Activated T-cell treated with anti-CD3 and anti-CD28 coated beads, Interleukin-2, amount 50 U/mL, for 4 hours (primary cell): Measurements from ENCODE around the gene LPAR3. TPM values are rescaled to one million over a fixed set of nuclear protein-coding genes. Genes with fewer than 3 reads are reported as not detected.

Source experiments
- ATAC-seq, 2 donors: fragments of 200-7000 bp; cut with Tn5 transposase; one replicate each; pipeline ENCODE4 v1.10.0; 2021
- DNase-seq: peaks from one replicate; pipeline ENCODE4 v3.0.0-alpha.2; 2020
- H3K27me3 Mint-ChIP-seq: one replicate; pipeline ENCODE4 v1.8.0; 2021; ENCODE audit warnings: low read depth, mixed read lengths
- H3K36me3 Mint-ChIP-seq: one replicate; pipeline ENCODE4 v1.8.0; 2022; ENCODE audit warnings: mixed read lengths; ENCODE audit not compliant: insufficient read depth
- H3K4me1 Mint-ChIP-seq: one replicate; pipeline ENCODE4 v1.8.0; 2021; ENCODE audit warnings: low read depth, mixed read lengths
- H3K4me3 Mint-ChIP-seq: one replicate; pipeline ENCODE4 v1.8.0; 2021; ENCODE audit warnings: mild to moderate bottlenecking, moderate library complexity, mixed read lengths
- H3K9me3 Mint-ChIP-seq: one replicate; pipeline ENCODE4 v1.8.0; 2021; ENCODE audit warnings: mixed read lengths
- total RNA-seq, 3 donors: library from RNA; stranded (reverse); gene quantifications; one replicate each; pipeline ENCODE4 v1.2.1, GENCODE V29; 2021

LPAR3 gene
- total RNA-seq, 3 donors from 2014 or later = 0.18 to 0.95 (median 0.71) TPM

DNA sequence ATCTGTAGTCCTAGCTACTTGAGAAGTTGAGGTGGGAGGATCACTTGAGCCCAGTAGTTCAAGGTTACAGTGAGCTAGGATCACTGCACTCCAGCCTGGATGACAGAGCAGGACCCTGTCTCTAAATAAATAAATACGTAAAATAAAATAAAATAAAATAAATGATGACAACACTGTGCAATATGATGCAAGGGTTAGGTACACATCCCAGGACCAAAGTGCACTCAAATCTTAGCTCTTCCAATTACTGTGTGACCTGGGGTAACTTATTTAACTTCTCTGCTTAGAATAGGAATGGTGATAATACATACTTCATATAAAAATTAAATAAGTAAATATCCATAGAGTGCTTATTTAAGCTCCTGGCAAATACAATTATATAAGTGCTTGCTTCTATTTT lies 53.5 kb downstream of the LPAR3 start:
- H3K4me1 Mint-ChIP-seq = peaks cover 4% of the 10 kb centered on the region
- no peak for ATAC-seq
- no peaks in the 10 kb centered on the region for H3K36me3 Mint-ChIP-seq
- H3K9me3 Mint-ChIP-seq = no peaks in the 10 kb centered on the region
- no peak for DNase-seq
- no peaks in the 10 kb centered on the region for H3K27me3 Mint-ChIP-seq
- no peak overlapping the region for H3K4me3 Mint-ChIP-seq

DNA sequence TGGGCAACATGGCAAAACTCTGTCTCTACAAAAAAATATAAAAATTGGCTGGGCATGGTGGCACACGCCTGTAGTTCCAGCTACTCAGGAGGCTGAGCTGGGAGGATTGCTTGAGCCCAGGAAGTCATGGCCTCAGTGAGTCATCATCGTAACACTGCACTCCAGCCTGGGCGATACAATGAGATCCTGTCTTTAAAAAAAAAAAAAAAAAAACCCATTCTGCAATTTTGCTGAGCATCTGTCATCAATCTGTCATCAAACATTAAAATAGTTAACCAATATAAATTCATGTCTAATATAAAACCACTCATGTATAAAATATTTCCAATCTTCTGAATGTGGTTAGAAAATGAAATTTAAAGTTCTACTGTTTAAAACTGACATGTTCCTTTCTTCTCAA lies 56.9 kb downstream of the LPAR3 start:
- H3K4me3 Mint-ChIP-seq = no peak overlapping the region
- H3K36me3 Mint-ChIP-seq = no peaks in the 10 kb centered on the region
- H3K9me3 Mint-ChIP-seq = no peaks in the 10 kb centered on the region
- peaks cover 4% of the 10 kb centered on the region for H3K4me1 Mint-ChIP-seq
- ATAC-seq = no peak
- no peaks in the 10 kb centered on the region for H3K27me3 Mint-ChIP-seq
- no peak for DNase-seq

DNA sequence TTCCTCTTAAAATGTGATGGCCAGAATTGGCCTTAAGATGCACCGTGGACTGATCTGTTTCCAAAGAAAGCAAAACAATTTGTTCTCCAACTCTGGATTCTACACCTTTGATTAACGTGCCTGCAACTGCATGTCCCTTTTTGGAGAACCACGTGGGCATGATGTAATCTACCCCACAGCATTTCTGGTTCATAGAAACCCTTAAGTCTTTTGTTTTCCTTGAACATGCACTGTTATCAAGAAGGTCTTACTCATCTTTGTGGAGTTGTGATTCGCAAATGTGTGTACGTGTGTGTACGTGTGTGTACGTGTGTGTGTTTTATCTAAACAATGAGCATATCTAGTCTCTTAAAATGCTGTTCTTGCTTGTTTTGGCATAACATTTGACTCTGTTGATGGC lies 57.8 kb downstream of the LPAR3 start:
- DNase-seq = no peak
- H3K27me3 Mint-ChIP-seq = no peaks in the 10 kb centered on the region
- no peaks in the 10 kb centered on the region for H3K9me3 Mint-ChIP-seq
- no peaks in the 10 kb centered on the region for H3K36me3 Mint-ChIP-seq
- H3K4me3 Mint-ChIP-seq = no peak overlapping the region
- no peak for ATAC-seq
- peaks cover 4% of the 10 kb centered on the region for H3K4me1 Mint-ChIP-seq

DNA sequence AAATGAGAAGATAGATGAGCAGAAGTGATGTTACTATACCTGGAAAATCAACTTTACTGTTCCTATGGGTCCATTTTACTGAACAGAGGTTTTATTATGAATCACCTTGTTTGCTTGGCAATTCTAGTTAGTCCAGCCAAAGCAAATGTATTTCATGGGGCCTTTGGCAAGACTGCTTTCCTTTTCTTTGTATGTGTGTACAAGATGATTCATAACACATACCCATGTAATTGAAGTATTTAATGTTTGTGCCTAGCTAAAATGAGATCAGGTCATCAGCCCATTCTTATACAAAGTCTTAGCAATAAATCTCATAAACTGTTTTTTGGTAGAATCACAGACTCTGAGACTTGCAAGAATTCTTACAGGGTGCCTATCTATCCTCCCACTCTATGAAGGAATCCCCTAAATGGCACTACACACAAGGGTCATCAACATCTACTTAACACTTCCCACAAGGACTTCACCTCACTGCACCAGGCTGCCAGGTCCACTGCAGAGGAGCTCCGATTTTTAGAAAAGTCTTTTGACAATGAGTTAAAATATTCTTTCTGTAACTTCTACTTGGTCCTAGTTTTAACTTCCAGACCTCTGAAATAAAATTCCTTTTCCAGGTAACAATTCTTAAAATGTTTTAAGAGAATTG lies 58.5 kb downstream of the LPAR3 start:
- ATAC-seq = no peak
- Mint-ChIP-seq H3K27me3 (peaks cover 1% of the 10 kb centered on the region), H3K9me3 (no peaks in the 10 kb centered on the region), H3K4me3 (no peak overlapping the region), H3K36me3 (no peaks in the 10 kb centered on the region), H3K4me1 (peaks cover 4% of the 10 kb centered on the region)
- DNase-seq = no peak

DNA sequence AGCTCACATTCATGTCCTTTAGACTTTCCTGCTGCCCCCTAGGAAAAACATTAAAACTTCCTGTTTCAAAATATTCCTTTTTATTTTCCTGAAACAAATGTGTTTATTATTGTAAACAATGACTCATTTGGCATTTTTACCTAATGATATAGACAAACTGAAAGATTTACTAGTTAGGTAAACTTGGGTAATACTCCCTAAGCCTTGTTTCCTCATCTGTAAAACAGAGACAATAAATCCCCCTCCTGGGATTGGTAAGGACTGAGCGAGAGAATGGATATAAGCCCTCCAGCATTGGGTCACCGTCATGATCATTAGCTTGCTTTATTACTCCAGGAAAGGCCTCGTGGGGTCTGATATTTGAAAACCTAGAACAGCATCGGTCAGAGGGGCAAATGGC lies 59.8 kb downstream of the LPAR3 start:
- Mint-ChIP-seq H3K4me3 (no peak overlapping the region), H3K27me3 (peaks cover 4% of the 10 kb centered on the region), H3K9me3 (no peaks in the 10 kb centered on the region), H3K4me1 (peaks cover 4% of the 10 kb centered on the region), H3K36me3 (no peaks in the 10 kb centered on the region)
- ATAC-seq (no peak), DNase-seq (no peak)

DNA sequence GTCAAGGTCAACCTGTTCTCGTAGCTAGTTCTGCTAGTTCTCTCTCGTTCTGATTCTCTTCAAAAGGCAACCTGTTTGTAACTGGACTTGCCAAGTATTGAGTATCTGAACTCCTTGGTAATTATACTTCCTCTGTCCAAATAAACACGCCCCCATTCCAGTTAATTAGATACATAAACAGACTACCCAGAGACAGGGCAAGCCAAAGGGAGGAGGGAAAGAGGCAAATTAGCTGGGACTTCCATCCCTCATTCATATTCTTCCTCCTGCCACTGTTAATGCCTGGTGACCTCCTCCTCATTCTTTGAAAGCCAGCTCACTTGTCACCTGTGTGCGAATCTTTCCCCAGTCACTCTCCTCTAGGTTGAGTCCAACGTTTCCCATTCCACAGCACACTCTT lies 62.9 kb downstream of the LPAR3 start:
- ATAC-seq (no peak), DNase-seq (no peak)
- Mint-ChIP-seq H3K36me3 (no peaks in the 10 kb centered on the region), H3K4me1 (peaks cover 2% of the 10 kb centered on the region), H3K4me3 (no peak overlapping the region), H3K9me3 (no peaks in the 10 kb centered on the region), H3K27me3 (peaks cover 4% of the 10 kb centered on the region)

DNA sequence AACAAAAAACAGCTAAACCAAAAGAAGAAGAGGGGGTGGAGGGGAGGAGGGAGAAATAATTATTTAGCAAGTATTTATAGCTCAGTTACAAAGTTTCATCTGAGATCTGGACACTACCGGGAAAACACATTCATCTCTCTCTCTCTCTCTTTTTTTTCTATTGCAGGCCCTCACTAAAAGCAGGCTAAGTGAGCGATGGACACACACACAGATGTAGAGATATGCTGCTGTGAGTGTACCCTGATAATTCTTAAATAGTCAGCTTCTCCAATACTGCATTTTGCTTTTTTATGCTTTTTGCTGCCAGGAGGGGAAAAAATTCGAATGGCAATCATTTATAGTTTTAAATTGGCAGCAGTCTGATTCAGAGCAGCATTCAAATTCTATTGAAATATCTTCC lies 65.0 kb downstream of the LPAR3 start:
- no peak overlapping the region for H3K4me3 Mint-ChIP-seq
- H3K27me3 Mint-ChIP-seq = peaks cover 4% of the 10 kb centered on the region
- ATAC-seq (no peak), DNase-seq (no peak)
- no peaks in the 10 kb centered on the region for H3K36me3 Mint-ChIP-seq
- H3K4me1 Mint-ChIP-seq = no peaks in the 10 kb centered on the region
- no peaks in the 10 kb centered on the region for H3K9me3 Mint-ChIP-seq

DNA sequence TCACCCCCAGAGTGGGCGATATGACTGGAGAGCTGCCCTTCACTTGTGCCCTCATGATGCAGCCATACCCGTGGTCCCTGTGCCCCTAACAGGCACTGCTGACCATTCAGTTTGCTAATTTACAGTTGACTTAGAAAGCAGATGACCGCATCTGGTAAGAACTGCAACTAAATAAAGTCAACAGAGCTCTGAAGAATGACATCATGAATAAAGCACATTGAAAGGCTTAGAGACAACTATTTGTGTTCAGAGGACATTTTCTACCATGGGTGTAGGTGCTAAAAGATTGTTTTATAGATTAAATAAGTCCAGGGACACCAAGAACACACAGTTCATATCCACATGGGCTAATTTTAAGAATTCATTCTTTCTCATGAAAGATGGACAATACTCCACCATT lies 65.5 kb downstream of the LPAR3 start:
- DNase-seq = no peak
- ATAC-seq = no peak
- Mint-ChIP-seq H3K27me3 (peaks cover 4% of the 10 kb centered on the region), H3K9me3 (no peaks in the 10 kb centered on the region), H3K36me3 (no peaks in the 10 kb centered on the region), H3K4me1 (no peaks in the 10 kb centered on the region), H3K4me3 (no peak overlapping the region)

DNA sequence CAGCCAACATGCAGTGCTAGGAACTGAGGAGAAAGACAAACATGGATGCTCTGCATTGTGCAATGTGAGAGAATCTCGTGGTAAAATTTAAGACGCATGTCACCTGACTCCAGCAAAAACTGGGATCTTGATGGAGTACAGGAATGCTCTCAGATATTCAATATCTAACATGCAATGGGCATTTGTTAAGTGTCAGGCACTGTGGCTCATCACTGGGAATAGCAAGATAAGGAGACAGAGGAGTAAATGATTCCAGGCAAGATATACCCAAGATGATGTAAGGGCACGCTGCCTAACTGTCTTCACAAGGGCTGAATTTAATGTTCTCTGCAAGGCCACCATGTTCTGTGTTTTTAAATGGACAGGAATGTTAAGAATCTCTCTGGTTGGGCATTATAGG lies 67.8 kb downstream of the LPAR3 start:
- Mint-ChIP-seq H3K27me3 (peaks cover 7% of the 10 kb centered on the region), H3K36me3 (no peaks in the 10 kb centered on the region)

DNA sequence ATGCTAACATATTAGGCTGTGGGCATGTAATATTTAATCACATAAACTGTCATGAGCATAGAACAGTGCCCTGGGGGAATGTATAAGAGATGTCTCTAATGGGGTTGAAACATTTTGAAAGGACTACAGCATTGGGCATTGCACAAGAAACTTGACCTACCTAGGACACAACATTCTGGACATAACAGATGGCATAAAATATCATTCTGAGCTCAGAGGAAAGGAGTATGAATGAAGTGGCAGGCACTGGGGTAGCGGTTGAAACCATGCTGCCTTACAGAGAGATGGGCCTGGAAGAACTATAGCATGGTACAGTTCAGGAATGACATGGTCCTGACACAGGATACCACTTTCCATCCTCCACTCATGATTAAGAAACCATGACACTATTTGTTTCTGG lies 69.0 kb downstream of the LPAR3 start:
- Mint-ChIP-seq H3K4me1 (peaks cover 10% of the 10 kb centered on the region), H3K27me3 (peaks cover 5% of the 10 kb centered on the region), H3K9me3 (no peaks in the 10 kb centered on the region), H3K36me3 (no peaks in the 10 kb centered on the region), H3K4me3 (no peak overlapping the region)
- no peak for ATAC-seq
- no peak for DNase-seq

More for the DNA sequence above, 67.8 kb downstream of the LPAR3 start:
- Mint-ChIP-seq H3K4me1 (peaks cover 2% of the 10 kb centered on the region), H3K9me3 (no peaks in the 10 kb centered on the region), H3K4me3 (no peak overlapping the region)
- no peak for ATAC-seq
- no peak for DNase-seq

DNA sequence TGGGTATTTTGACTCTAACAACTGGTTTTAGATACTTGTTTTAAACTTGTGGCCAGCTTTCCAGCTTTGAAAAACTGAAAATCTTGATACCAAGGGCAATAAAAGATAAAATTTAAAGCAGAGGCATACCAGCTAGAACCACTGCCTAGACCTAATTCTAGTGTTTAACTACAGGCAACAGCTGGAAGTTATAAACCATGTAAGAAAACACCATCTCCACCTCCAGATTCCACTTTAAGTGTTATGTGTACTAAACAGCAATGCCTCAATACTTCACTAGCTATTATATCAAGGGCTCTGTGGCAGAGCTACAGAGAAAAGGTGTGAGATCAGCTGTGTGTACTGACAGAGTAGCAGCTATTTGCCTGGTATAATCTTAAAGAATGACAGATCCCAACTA lies 69.5 kb downstream of the LPAR3 start:
- no peak for ATAC-seq
- peaks cover 13% of the 10 kb centered on the region for H3K4me1 Mint-ChIP-seq
- H3K9me3 Mint-ChIP-seq = no peaks in the 10 kb centered on the region
- no peaks in the 10 kb centered on the region for H3K36me3 Mint-ChIP-seq
- H3K27me3 Mint-ChIP-seq = peaks cover 5% of the 10 kb centered on the region
- no peak overlapping the region for H3K4me3 Mint-ChIP-seq
- no peak for DNase-seq

DNA sequence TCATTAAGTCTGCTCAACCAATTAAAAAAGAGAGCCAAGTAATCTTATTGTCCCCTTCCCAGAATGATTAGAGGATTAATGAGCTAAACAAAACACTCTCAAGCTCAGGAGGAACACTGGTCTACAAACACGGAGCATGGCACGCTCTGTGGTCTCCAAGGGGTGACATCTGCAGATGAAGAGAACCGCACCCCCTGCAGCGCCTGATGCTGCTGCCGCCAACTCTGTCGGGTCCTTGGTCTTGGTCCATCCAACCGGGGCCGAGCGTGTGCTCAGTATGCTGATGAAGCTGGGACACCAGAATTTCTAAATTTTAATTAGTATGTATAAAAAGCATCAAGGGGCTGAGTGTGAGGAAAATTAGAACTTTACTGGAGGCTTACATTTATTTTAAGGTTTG lies 82.7 kb downstream of the LPAR3 start:
- Mint-ChIP-seq H3K4me3 (no peak overlapping the region), H3K27me3 (peaks cover 1% of the 10 kb centered on the region), H3K9me3 (no peaks in the 10 kb centered on the region), H3K36me3 (no peaks in the 10 kb centered on the region), H3K4me1 (no peaks in the 10 kb centered on the region)
- DNase-seq = no peak
- no peak for ATAC-seq

DNA sequence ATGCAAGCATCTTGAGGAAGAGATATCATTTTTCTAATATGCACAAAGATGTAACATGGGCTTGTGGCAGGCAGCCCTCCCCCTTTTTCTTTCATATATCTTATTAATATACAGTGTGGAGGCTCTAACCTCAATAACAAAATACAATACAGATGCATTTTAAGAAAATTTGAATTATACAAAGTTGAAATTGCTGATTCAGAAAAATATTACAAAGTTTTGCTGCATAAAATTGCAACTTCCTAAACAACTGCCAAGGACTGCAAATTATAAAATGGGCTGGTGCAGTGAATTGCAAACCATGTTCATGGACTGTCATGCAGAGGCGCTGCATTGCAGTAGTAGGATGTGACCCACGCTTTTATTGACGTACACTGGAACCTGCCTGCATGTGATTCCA lies 84.0 kb downstream of the LPAR3 start:
- Mint-ChIP-seq H3K36me3 (no peaks in the 10 kb centered on the region), H3K27me3 (peaks cover 1% of the 10 kb centered on the region), H3K9me3 (no peaks in the 10 kb centered on the region), H3K4me1 (no peaks in the 10 kb centered on the region), H3K4me3 (no peak overlapping the region)
- DNase-seq (no peak), ATAC-seq (no peak)

DNA sequence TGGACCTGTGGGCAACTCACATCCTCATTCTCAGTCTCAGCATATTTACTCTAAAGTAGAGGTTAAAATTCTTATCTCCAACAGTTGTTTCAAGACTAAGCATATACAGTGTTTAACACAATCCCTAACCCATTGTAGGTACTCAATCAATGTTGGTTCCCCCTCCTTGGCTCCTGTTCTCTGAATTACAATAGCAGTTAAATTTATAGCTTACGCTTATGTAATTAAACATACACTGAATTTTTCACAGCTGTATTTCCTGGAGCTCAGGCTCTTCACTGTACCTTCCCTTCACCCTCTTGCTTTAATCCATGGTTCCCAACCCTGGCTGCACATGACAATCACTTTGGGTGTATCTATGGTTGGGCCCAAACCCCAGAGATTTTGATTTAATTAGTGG lies 89.4 kb downstream of the LPAR3 start:
- H3K9me3 Mint-ChIP-seq = no peaks in the 10 kb centered on the region
- no peaks in the 10 kb centered on the region for H3K4me1 Mint-ChIP-seq
- H3K36me3 Mint-ChIP-seq = no peaks in the 10 kb centered on the region
- H3K4me3 Mint-ChIP-seq = no peak overlapping the region
- H3K27me3 Mint-ChIP-seq = no peaks in the 10 kb centered on the region
- ATAC-seq = no peak
- no peak for DNase-seq

DNA sequence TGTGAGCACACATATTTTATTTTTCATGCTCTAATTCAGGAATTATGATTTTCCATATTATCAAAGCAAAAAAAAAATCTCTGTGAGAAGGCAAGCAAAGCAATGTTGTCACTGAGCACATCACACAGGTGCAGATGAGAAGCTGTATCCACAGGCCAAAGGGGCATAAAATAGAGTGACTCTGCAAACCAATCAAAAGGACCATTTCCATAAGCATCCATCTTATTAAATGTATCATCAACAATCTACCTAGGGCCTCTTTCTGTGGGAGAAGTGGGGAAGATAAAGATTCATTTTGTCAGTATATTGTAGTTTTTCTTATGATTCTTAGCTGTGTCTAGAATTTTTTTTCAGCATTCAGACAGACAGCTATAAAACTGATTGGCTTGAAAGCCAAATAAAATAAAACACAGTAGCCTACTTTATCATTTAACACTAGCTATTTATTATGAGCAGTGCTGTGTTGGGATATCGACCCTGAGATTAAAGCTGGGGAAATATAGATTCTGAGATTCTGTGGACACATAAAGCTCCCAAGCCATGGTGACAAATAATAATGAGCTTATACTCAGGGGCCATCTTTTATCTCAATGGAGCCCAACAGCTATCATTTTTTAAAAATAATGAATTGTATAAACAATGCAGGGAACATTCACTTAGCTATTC lies 90.3 kb downstream of the LPAR3 start:
- ATAC-seq = no peak
- Mint-ChIP-seq H3K4me1 (no peaks in the 10 kb centered on the region), H3K27me3 (no peaks in the 10 kb centered on the region)

More for the DNA sequence above, 90.3 kb downstream of the LPAR3 start:
- DNase-seq = no peak
- no peak overlapping the region for H3K4me3 Mint-ChIP-seq
- H3K9me3 Mint-ChIP-seq = no peaks in the 10 kb centered on the region
- no peaks in the 10 kb centered on the region for H3K36me3 Mint-ChIP-seq
